A673 (cell line): Measurements from ENCODE around the gene GRAMD1B. TPM values are rescaled to one million over a fixed set of nuclear protein-coding genes. Genes with fewer than 3 reads are reported as not detected.
"Not testable (repeated sequence)": the region's sequence is repeated elsewhere in the genome, so short reads cannot be mapped to it uniquely, and the experiment has no call there.

Experiments
- BruUV-seq: library from RNA; stranded (reverse); fragments of 400-500 nt; replicated peaks from 2 replicates; lab custom pipeline; 2021; lab: Mats Ljungman, UMichigan
- CTCF ChIA-PET: fragments of 300-600 bp; sonication (Branson Sonifier 250); formaldehyde crosslinking; loops from one replicate; lab custom pipeline; 2022; ENCODE audit warnings: antibody characterized with exemption; lab: Charles Lee
- POLR2A ChIA-PET: fragments of 300-600 bp; sonication (Branson Sonifier 250); formaldehyde crosslinking; loops from one replicate; lab custom pipeline; 2022; ENCODE audit warnings: antibody characterized with exemption; ENCODE audit not compliant: low non-redundant PET; lab: Charles Lee
- DNase-seq: peaks from one replicate; pipeline ENCODE4 v3.0.0-alpha.2; 2015; ENCODE audit warnings: low spot score
- H3K27ac ChIP-seq: fragments of 200-600 bp; sonication (generic); 2 replicates; pipeline ENCODE4 v1.5.1; 2016; ENCODE audit warnings: mixed run types, low read depth, mild to moderate bottlenecking, mixed read lengths, antibody characterized with exemption, low read length; ENCODE audit not compliant: poor library complexity, severe bottlenecking
- H3K27me3 ChIP-seq: fragments of 200-600 bp; sonication (generic); replicated peaks from 2 replicates; pipeline ENCODE4 v1.6.1; 2017; ENCODE audit warnings: mixed run types, low read depth, mild to moderate bottlenecking, mixed read lengths, antibody characterized with exemption, low read length; ENCODE audit not compliant: insufficient read depth, poor library complexity
- H3K36me3 ChIP-seq: fragments of 200-600 bp; sonication (generic); 2 replicates; pipeline ENCODE4 v1.6.1; 2016; ENCODE audit warnings: mixed run types, mild to moderate bottlenecking, mixed read lengths, antibody characterized with exemption, low read length; ENCODE audit not compliant: insufficient read depth, poor library complexity, severe bottlenecking
- H3K4me1 ChIP-seq: fragments of 200-600 bp; sonication (generic); 2 replicates; pipeline ENCODE4 v1.6.1; 2017; ENCODE audit warnings: mixed run types, mild to moderate bottlenecking, mixed read lengths, antibody characterized with exemption, low read length; ENCODE audit not compliant: insufficient read depth, poor library complexity, severe bottlenecking
- H3K4me3 ChIP-seq: fragments of 200-600 bp; sonication (generic); 2 replicates; pipeline ENCODE4 v1.5.1; 2016; ENCODE audit warnings: low read depth, mixed run types, mild to moderate bottlenecking, mixed read lengths, low read length; ENCODE audit not compliant: poor library complexity, severe bottlenecking
- H3K9me3 ChIP-seq: fragments of 200-600 bp; sonication (generic); 2 replicates; pipeline ENCODE4 v1.6.1; 2016; ENCODE audit warnings: mixed run types, low read depth, mild to moderate bottlenecking, mixed read lengths, antibody characterized with exemption, low read length; ENCODE audit not compliant: poor library complexity, severe bottlenecking
- EZH2 ChIP-seq: fragments of 200-600 bp; sonication (generic); IDR thresholded peaks from 2 replicates; pipeline ENCODE4 v1.6.1; 2017; ENCODE audit warnings: borderline replicate concordance, low read depth, mild to moderate bottlenecking, mixed read lengths, antibody characterized with exemption, low read length; ENCODE audit not compliant: poor library complexity, severe bottlenecking
- intact Hi-C: fragments of 100-400 bp; cut with micrococcal nuclease; formaldehyde crosslinking; loops from one replicate; pipeline ENCODE4 v1.10.0; 2022; ENCODE audit not compliant: unreplicated experiment
- total RNA-seq: library from RNA; stranded (reverse); gene quantifications from 2 replicates; pipeline ENCODE4 v1.2.3, GENCODE V29; 2021
- TF ChIP-seq, protein P1 (sequence below): fragments of 300-800, 200-600 bp; sonication (generic); conservative IDR thresholded peaks from 2 replicates; pipeline ENCODE4 v1.5.1; 2017; ENCODE audit warnings: low read depth, mild to moderate bottlenecking, antibody characterized with exemption, low read length, moderate library complexity, mixed read lengths

Gene GRAMD1B
- total RNA-seq, 1 experiment from 2014 or later = 13.0 TPM

DNA sequence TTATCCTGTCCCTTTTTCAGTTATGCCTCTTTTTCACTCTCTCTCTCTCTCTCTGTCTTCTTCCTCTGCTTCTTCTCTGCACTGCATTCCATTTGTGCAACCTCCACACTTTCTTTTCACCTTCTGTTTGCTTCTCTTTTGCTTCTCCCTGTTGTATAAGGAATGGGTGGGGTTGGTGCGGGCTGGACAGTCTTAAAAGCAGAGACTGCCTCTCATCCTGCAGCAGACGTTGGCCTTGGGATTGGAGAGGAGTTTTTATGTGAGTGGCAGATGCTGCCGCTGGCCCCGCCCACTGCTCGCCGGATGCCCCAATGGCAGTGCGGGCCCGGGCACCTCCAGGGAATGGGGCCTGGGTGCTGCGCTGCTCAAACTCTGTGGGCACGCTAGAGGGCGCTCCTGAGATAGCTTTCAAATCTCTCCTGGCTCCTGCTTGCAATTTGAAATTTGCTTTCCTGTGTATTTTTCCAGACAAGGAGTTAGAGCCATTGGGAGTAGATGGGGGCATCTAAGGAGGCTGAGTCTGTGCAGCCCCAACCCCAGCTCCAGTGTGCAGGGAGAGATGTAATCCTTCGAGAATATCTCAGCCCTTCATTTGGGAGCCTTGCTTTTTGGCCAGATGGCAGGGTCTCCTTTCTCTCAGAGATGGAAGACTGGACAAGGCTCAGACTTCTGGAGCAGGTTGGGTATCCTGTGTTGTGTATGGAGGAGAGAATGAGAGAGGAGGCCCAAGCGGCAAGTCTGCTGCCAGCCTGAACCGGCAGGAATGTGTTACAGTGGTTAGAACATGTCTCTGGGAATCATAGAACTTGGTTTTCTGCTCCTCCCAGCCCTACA lies 81.2 kb downstream of the GRAMD1B start:
- Histone ChIP-seq H3K4me3 (no peak overlapping the region), H3K4me1 (peaks cover 12% of the 10 kb centered on the region), H3K27ac (peak overlapping the region; percentile 3), H3K36me3 (no peaks in the 10 kb centered on the region), H3K27me3 (no peaks in the 10 kb centered on the region), H3K9me3 (no peaks in the 10 kb centered on the region)
- TF ChIP-seq, protein P1, sequence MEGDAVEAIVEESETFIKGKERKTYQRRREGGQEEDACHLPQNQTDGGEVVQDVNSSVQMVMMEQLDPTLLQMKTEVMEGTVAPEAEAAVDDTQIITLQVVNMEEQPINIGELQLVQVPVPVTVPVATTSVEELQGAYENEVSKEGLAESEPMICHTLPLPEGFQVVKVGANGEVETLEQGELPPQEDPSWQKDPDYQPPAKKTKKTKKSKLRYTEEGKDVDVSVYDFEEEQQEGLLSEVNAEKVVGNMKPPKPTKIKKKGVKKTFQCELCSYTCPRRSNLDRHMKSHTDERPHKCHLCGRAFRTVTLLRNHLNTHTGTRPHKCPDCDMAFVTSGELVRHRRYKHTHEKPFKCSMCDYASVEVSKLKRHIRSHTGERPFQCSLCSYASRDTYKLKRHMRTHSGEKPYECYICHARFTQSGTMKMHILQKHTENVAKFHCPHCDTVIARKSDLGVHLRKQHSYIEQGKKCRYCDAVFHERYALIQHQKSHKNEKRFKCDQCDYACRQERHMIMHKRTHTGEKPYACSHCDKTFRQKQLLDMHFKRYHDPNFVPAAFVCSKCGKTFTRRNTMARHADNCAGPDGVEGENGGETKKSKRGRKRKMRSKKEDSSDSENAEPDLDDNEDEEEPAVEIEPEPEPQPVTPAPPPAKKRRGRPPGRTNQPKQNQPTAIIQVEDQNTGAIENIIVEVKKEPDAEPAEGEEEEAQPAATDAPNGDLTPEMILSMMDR = peak; percentile 99
- no peak for TF ChIP-seq EZH2
- BruUV-seq = no TSS peak
- peak; percentile 98 for DNase-seq
- POLR2A ChIA-PET = no interaction called here
- intact Hi-C loops = loop anchor here (1.0 to 10.0 kb wide), 3 partner anchors 44 to 194 kb away; no protein-coding TSS in a partner anchor
- CTCF ChIA-PET = interaction anchor here (0.6 to 1.0 kb wide), 4 partner anchors 27 to 129 kb away, joined by 3 to 13 read pairs (median 6); no protein-coding TSS in a partner anchor

DNA sequence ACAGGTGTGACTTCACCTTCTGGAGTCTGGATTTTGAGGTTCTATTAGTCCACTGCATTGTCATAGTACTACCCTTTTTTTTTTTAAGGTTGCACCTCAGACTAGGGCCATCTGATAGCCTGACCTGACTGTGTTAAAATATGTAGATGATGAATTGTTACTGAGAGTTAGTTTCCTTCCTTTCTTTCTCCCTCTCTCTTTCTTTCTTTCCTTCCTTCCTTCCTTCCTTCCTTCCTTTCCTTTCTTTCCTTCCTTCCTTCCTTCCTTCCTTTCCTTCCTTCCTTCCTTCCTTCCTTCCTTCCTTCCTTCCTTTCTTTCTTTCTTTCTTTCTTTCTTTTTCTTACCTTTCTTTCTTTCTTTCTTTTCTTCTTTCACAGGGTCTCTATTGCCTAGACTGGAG lies 83.2 kb downstream of the GRAMD1B start:
- H3K27me3 ChIP-seq, BruUV-seq, H3K27ac ChIP-seq, H3K4me3 ChIP-seq, POLR2A ChIA-PET, H3K9me3 ChIP-seq, H3K36me3 ChIP-seq, DNase-seq, CTCF ChIA-PET: not testable (repeated sequence)
- H3K4me1 ChIP-seq = peaks cover 21% of the 10 kb centered on the region
- intact Hi-C loops = loop anchor here (10.0 kb wide), 1 partner anchor 191 kb away; no protein-coding TSS in a partner anchor

DNA sequence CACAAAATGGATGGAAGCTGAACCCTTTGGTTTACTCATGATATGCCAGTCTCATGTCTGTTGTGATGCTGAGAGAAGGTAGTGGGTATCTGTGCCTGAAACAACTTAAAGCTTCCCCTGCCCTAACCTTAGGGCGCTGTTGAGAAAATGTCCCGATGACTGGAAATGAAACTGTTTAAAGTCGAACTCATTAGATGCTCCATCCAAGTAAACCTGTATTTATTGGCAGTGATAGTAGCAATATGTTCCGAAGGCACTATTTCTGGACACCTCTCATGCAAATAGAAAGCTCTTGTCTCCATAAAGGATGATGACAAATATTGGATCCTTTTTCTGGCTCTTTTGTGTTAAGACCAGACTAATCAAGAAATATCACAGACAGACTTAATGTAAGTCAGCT lies 86.2 kb downstream of the GRAMD1B start:
- Histone ChIP-seq H3K36me3 (no peaks in the 10 kb centered on the region), H3K4me1 (peaks cover 24% of the 10 kb centered on the region), H3K27ac (no peak overlapping the region), H3K27me3 (no peaks in the 10 kb centered on the region), H3K9me3 (peaks cover 6% of the 10 kb centered on the region), H3K4me3 (no peak overlapping the region)
- intact Hi-C loops = loop anchor here (10.0 kb wide), 1 partner anchor 189 kb away; no protein-coding TSS in a partner anchor
- no peak for DNase-seq
- BruUV-seq = no TSS peak
- ChIA-PET POLR2A (no interaction called here), CTCF (no interaction called here)
- TF ChIP-seq, protein P1 = no peak
- no peak for TF ChIP-seq EZH2
